ENCODE data around the gene GPER1.

Gene GPER1

DNA sequence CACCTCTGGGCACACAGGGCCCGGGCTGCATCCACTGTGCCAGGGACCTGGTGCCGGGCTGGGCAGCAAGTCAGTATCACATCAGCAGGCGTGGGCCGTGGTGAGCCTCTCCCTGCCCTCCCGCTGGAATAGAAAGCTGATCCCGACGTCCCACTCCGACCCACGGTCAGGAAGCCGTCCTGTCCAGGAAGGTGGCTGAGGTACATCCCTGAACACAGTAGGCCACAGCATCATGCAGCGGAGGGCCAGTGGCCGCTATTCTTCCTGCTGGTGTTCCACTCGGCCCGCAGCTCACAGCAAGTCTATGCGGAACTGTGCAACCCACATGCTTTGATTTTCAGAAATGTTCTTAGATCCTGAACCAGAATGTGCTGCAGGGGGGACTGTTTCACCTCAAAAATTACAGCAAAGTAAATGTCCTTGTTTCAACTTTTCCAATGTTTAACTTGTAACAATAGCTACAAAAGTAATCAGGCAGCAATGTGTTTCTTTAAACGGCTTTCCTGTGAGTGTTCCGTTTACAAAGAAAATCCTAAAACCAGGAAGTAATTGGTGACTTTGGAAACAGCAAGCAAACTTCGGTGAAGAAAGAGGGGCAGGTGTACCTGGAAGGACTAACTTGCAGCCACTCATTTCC is 44.2 kb upstream of the GPER1 start:
- Histone ChIP-seq H3K4ac (ENCODE audit: low read depth, low read length) (no peak overlapping the region), H3K18ac (ENCODE audit: low read length) (no peak overlapping the region), H3K56ac (ENCODE audit: low read length) (peak overlapping the region; percentile 83), H3K27ac (ENCODE audit: low read depth, low read length) (peak overlapping the region; percentile 88), H3K4me2 (ENCODE audit: low read length) (peak overlapping the region; percentile 66), H3K79me1 (ENCODE audit: low read length) (peaks cover 6% of the 10 kb centered on the region), H3K4me1 (ENCODE audit: control insufficient read depth, low read depth, low read length) (peaks cover 2% of the 10 kb centered on the region), H3K79me2 (ENCODE audit: control insufficient read depth, insufficient read depth, low read length) (no peaks in the 10 kb centered on the region), H3K4me3 (ENCODE audit: low read length) (no peak overlapping the region), H3K36me3 (ENCODE audit: control insufficient read depth, insufficient read depth, low read length) (no peaks in the 10 kb centered on the region), H2AK5ac (ENCODE audit: low read length) (peak overlapping the region; percentile 19), H2BK15ac (replicated peaks; ENCODE audit: low read depth) (no peak overlapping the region), H4K5ac (ENCODE audit: low read length) (no peak overlapping the region), H3K9ac (ENCODE audit: low read length) (peak overlapping the region; percentile 65), H2BK120ac (ENCODE audit: low read depth, low read length) (no peak overlapping the region), H4K8ac (ENCODE audit: low read depth, low read length) (no peak overlapping the region), H3K23ac (ENCODE audit: low read length) (peak overlapping the region; percentile 81), H2BK5ac (ENCODE audit: low read length) (peak overlapping the region; percentile 13), H3K27me3 (ENCODE audit: insufficient read depth, low read length, poor library complexity) (no peaks in the 10 kb centered on the region)
- DNase-seq = no peak
- WGBS (ENCODE audit: extremely low coverage, insufficient coverage, low lambda C conversion rate) = no CpG with 5 or more reads among the region's 18 CpGs

- Histone ChIP-seq H2AK5ac (ENCODE audit: low read length) (peak within 1 kb of the TSS; percentile 19), H2BK120ac (ENCODE audit: low read depth, low read length) (no peak within 1 kb of the TSS), H3K36me3 (ENCODE audit: control insufficient read depth, insufficient read depth, low read length) (no peaks in the 10 kb centered on the region), H3K79me2 (ENCODE audit: control insufficient read depth, insufficient read depth, low read length) (no peaks in the 10 kb centered on the region), H3K4me2 (ENCODE audit: low read length) (peak within 1 kb of the TSS; percentile 66), H3K23ac (ENCODE audit: low read length) (peak within 1 kb of the TSS; percentile 81), H3K4me1 (ENCODE audit: control insufficient read depth, low read depth, low read length) (peaks cover 2% of the 10 kb centered on the region), H4K8ac (ENCODE audit: low read depth, low read length) (no peak within 1 kb of the TSS), H3K27ac (ENCODE audit: low read depth, low read length) (peak within 1 kb of the TSS; percentile 88), H3K18ac (ENCODE audit: low read length) (no peak within 1 kb of the TSS), H3K4ac (ENCODE audit: low read depth, low read length) (no peak within 1 kb of the TSS), H3K4me3 (ENCODE audit: low read length) (peak within 1 kb of the TSS; percentile 35), H3K27me3 (ENCODE audit: insufficient read depth, low read length, poor library complexity) (no peaks in the 10 kb centered on the region), H2BK15ac (replicated peaks; ENCODE audit: low read depth) (no peak within 1 kb of the TSS), H4K5ac (ENCODE audit: low read length) (no peak within 1 kb of the TSS), H3K56ac (ENCODE audit: low read length) (peak within 1 kb of the TSS; percentile 83), H2BK5ac (ENCODE audit: low read length) (peak within 1 kb of the TSS; percentile 13), H3K9ac (ENCODE audit: low read length) (peak within 1 kb of the TSS; percentile 73), H3K79me1 (ENCODE audit: low read length) (peaks cover 6% of the 10 kb centered on the region)
- peak; percentile 98 for DNase-seq
- WGBS (ENCODE audit: extremely low coverage, insufficient coverage, low lambda C conversion rate) = no CpG with 5 or more reads among the region's 74 CpGs
Measured at GRCh38 chr7:1044189-1045068, 43.5 kb upstream of the GPER1 start, which contains the start of gene GPR146. Gene GPR146, plus strand, starts transcription at chr7:1044546. Its CDS starts 12,970 bp downstream, at chr7:1057516.

- no peak for DNase-seq
- H3K27ac ChIP-seq (ENCODE audit: low read depth, low read length) = no peak overlapping the region
- no CpG with 5 or more reads among the region's 21 CpGs for WGBS (ENCODE audit: extremely low coverage, insufficient coverage, low lambda C conversion rate)
Measured at GRCh38 chr7:1045069-1046063, 42.5 kb upstream of the GPER1 start.

DNA sequence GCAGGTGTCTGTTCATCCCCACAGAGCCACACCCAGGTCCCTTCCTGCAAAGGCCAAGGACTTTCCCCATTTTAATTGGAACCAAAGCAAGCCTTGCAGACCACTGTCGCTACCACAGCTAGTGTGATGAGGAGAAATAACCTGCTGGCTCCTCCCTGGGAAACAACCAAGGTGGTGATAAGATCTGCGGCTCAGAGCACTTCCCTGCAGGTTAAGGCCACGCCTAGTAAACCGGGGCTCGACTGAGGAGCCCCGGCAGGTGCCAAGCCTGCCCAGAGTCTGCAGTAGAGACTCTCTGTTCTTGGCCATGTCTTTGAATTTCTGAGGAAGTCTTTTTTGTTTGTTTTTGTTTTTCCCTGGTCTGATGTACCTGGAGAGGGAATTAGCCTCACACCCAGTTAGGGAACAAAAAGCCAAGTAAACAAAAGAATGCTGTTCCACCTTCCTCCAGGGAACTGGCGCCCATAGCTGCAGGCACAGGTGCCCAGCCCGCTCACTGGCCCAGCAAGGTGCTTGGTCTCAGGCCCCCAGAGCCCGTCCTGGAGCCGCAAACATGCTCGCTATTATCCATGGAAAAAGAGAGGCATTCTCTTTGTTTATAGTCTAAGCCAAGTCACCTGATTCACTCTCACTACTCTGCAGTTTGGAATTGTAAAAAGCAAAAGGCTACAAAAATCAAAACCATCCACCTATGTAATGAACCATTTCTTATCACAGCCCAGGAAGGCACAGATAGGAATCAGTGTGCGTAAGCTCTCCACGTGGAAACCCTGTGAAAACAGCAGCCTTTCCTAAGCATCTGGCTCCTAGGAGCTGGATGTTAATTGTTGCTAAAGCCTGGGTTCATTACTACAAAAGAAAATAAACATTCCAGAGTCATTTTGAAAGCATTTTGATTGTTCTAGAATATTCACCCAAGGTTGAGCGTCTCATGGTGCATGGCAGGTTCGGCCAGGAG is 40.9 kb upstream of the GPER1 start:
- no CpG with 5 or more reads among the region's 15 CpGs for WGBS (ENCODE audit: extremely low coverage, insufficient coverage, low lambda C conversion rate)

More at GRCh38 chr7:1045069-1046063, 42.5 kb upstream of the GPER1 start:
- Histone ChIP-seq H2BK15ac (replicated peaks; ENCODE audit: low read depth) (no peak overlapping the region), H2BK5ac (ENCODE audit: low read length) (no peak overlapping the region), H4K8ac (ENCODE audit: low read depth, low read length) (no peak overlapping the region), H3K36me3 (ENCODE audit: control insufficient read depth, insufficient read depth, low read length) (no peaks in the 10 kb centered on the region), H3K4ac (ENCODE audit: low read depth, low read length) (no peak overlapping the region), H3K9ac (ENCODE audit: low read length) (peak overlapping the region; percentile 73), H3K79me2 (ENCODE audit: control insufficient read depth, insufficient read depth, low read length) (no peaks in the 10 kb centered on the region), H2AK5ac (ENCODE audit: low read length) (no peak overlapping the region), H3K56ac (ENCODE audit: low read length) (no peak overlapping the region), H3K79me1 (ENCODE audit: low read length) (peaks cover 6% of the 10 kb centered on the region), H2BK120ac (ENCODE audit: low read depth, low read length) (no peak overlapping the region), H3K4me2 (ENCODE audit: low read length) (no peak overlapping the region), H3K4me1 (ENCODE audit: control insufficient read depth, low read depth, low read length) (peaks cover 2% of the 10 kb centered on the region), H3K18ac (ENCODE audit: low read length) (no peak overlapping the region), H4K5ac (ENCODE audit: low read length) (no peak overlapping the region), H3K27me3 (ENCODE audit: insufficient read depth, low read length, poor library complexity) (no peaks in the 10 kb centered on the region), H3K23ac (ENCODE audit: low read length) (no peak overlapping the region), H3K4me3 (ENCODE audit: low read length) (no peak overlapping the region)

More for the DNA sequence above, 40.9 kb upstream of the GPER1 start:
- DNase-seq = no peak
- H3K56ac ChIP-seq (ENCODE audit: low read length) = no peak overlapping the region
- H2BK120ac ChIP-seq (ENCODE audit: low read depth, low read length) = no peak overlapping the region
- no peak overlapping the region for H3K9ac ChIP-seq (ENCODE audit: low read length)
- no peak overlapping the region for H3K23ac ChIP-seq (ENCODE audit: low read length)
- no peak overlapping the region for H2BK15ac ChIP-seq (replicated peaks; ENCODE audit: low read depth)
- peaks cover 6% of the 10 kb centered on the region for H3K79me1 ChIP-seq (ENCODE audit: low read length)
- H3K4ac ChIP-seq (ENCODE audit: low read depth, low read length) = no peak overlapping the region
- no peak overlapping the region for H3K4me3 ChIP-seq (ENCODE audit: low read length)
- H4K8ac ChIP-seq (ENCODE audit: low read depth, low read length) = no peak overlapping the region
- no peak overlapping the region for H2AK5ac ChIP-seq (ENCODE audit: low read length)
- H3K18ac ChIP-seq (ENCODE audit: low read length) = no peak overlapping the region
- peaks cover 2% of the 10 kb centered on the region for H3K4me1 ChIP-seq (ENCODE audit: control insufficient read depth, low read depth, low read length)
- H2BK5ac ChIP-seq (ENCODE audit: low read length) = no peak overlapping the region
- H4K5ac ChIP-seq (ENCODE audit: low read length) = no peak overlapping the region
- H3K27me3 ChIP-seq (ENCODE audit: insufficient read depth, low read length, poor library complexity) = no peaks in the 10 kb centered on the region
- no peak overlapping the region for H3K27ac ChIP-seq (ENCODE audit: low read depth, low read length)
- H3K36me3 ChIP-seq (ENCODE audit: control insufficient read depth, insufficient read depth, low read length) = no peaks in the 10 kb centered on the region
- H3K4me2 ChIP-seq (ENCODE audit: low read length) = no peak overlapping the region
- no peaks in the 10 kb centered on the region for H3K79me2 ChIP-seq (ENCODE audit: control insufficient read depth, insufficient read depth, low read length)
